ENCODE data around the gene ADCY5.

DNA sequence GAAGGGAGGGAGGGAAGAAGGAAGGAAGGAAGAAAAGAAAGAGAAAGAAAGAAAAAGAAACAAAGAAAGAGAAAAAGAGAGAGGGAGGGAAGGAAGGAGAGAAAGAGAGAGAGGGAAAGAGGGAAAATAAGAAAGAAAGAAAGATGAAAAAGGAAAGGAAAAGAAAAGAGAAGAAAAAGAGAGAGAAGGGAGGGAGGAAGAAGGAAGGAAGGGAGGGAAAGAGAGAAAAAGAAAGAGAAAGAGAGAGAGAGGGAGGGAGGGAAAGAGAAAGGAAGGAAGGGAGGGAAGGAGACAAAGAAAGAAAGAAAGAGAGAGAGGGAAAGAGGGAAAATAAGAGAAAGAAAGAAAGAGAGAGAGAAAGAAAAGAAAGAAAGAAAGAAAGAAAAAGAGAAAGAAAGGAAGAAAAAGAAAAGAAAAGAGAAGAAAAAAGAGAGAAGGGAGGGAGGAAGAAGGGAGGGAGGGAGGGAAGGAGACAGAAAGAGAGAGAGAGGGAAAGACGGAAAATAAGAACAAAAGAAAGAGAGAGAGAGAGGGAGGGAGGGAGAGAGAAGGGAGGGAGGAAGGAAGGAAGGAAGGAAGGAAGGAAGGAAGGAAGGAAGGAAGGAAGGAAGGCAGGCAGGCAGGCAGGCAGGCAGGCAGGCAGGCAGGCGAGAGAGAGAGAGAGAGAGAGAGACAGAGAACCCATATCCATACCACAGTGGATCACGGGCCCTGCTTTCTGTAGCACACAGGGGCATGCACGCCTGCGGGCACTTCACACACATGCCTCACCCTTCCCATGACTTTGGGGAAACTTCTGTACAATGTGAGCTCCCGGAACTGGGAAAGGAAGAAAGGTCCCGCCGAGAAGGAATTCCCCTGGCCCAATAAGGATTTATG, 52.5 kb downstream of the ADCY5 start:
- TF ChIP-seq, protein P1, sequence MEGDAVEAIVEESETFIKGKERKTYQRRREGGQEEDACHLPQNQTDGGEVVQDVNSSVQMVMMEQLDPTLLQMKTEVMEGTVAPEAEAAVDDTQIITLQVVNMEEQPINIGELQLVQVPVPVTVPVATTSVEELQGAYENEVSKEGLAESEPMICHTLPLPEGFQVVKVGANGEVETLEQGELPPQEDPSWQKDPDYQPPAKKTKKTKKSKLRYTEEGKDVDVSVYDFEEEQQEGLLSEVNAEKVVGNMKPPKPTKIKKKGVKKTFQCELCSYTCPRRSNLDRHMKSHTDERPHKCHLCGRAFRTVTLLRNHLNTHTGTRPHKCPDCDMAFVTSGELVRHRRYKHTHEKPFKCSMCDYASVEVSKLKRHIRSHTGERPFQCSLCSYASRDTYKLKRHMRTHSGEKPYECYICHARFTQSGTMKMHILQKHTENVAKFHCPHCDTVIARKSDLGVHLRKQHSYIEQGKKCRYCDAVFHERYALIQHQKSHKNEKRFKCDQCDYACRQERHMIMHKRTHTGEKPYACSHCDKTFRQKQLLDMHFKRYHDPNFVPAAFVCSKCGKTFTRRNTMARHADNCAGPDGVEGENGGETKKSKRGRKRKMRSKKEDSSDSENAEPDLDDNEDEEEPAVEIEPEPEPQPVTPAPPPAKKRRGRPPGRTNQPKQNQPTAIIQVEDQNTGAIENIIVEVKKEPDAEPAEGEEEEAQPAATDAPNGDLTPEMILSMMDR (IDR thresholded peaks at IDR 0.05): no peak
- TF ChIP-seq, protein P2, sequence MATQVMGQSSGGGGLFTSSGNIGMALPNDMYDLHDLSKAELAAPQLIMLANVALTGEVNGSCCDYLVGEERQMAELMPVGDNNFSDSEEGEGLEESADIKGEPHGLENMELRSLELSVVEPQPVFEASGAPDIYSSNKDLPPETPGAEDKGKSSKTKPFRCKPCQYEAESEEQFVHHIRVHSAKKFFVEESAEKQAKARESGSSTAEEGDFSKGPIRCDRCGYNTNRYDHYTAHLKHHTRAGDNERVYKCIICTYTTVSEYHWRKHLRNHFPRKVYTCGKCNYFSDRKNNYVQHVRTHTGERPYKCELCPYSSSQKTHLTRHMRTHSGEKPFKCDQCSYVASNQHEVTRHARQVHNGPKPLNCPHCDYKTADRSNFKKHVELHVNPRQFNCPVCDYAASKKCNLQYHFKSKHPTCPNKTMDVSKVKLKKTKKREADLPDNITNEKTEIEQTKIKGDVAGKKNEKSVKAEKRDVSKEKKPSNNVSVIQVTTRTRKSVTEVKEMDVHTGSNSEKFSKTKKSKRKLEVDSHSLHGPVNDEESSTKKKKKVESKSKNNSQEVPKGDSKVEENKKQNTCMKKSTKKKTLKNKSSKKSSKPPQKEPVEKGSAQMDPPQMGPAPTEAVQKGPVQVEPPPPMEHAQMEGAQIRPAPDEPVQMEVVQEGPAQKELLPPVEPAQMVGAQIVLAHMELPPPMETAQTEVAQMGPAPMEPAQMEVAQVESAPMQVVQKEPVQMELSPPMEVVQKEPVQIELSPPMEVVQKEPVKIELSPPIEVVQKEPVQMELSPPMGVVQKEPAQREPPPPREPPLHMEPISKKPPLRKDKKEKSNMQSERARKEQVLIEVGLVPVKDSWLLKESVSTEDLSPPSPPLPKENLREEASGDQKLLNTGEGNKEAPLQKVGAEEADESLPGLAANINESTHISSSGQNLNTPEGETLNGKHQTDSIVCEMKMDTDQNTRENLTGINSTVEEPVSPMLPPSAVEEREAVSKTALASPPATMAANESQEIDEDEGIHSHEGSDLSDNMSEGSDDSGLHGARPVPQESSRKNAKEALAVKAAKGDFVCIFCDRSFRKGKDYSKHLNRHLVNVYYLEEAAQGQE (IDR thresholded peaks at IDR 0.05; ENCODE audit: insufficient read depth in 1 of 2, low read depth in 2 of 2, low read length in 1 of 2): no peak

Data from Panc1 (cell line).